Measurements from ENCODE around the gene GCC2.
A peak's percentile ranks its signal among the peaks of the same experiment; 100 is the strongest.
"Not testable (repeated sequence)": the region's sequence is repeated elsewhere in the genome, so short reads cannot be mapped to it uniquely, and the experiment has no call there.

The GCC2 gene

DNA sequence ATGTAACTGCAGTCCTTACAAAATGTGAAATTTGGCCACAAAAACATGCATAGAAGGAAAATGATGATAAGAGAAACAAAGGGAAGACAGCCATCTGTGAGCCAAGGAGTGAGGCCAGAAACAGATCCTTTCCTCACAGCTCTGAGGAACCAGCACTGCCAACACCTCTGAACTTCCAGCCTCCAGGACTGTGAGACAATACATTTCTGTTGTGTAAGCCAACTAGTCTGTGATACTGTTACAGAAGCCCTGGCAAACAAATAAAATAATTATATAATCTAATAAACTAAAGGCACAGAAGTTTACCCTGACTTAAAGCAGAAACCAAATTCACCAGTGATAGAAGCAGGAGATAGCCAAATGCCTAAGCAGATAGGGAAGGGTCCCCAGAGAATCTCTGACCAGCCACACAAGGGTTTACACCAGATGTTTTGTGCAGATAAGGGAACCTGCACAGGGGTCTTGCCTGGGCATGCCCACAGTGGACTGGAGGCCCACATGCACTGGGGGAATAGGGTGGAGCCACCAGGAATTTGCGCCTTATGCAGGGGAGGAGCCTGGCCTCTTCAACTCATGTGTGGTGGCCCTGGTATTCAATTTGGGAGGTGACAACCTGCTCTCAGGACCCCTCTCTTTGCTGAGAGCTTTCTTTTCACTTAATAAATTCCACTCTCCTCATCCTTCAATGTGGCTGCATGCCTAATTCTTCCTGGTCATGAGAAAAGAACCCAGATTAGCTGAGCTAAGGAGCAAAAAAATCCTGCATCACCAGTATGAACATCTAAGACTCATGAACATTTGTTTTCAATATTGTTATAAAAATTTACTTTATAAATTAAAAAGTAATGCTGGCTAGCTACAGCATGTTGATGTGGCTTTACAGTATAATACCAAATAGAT is 3.8 kb upstream of the GCC2 start:
- DNase-seq (ENCODE audit: low spot score) = no peak

DNA sequence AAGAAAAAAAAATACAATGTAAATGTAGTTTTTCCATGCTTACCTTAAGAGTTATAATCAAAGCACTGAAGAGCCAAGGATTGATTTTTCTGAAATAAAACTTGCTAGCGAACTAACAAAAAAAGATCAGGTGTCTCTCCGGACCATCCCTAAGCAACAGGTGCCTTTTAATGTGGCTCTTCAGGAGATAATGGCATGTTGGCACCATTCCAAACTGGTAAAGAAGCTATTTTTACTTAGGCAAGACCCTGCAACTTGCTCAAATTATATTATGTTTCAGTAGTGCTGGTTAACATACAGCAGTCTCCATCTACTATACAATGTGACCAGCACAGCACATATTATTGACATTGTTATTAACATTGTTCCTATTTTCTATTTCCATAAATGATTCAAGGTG is 2.3 kb upstream of the GCC2 start:
- no peak for DNase-seq (ENCODE audit: low spot score)

DNA sequence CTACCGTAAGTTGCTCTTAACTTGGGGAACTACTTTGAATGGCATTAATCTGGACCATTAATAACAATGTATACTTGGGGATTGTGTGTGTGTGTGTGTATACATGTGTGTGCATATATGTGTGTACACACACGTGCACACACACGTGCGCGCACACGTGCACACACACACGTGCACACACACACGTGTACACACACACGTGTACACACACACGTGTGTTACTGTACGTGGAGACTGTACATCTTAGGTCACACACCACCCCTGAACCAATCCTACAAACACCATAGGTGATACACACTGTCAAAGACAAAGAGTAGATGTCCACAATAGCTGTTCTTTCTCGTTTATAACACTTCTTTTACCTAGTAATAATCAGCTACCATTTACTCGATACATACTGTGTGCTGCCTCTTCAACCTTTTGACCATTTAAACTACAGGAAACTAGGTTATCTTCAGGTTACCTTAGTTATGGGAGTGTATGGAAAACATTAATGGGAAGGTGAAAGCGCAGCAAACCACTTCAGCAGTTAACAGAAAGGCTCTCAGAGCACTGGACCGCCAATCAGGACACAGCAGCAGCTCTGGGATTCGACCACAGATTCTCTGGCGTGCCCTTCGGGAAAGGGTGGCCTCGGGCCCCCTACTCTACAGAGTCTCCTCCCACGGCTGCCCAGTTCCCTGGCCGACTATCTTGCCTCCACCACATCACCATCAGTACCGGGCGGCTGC is 894 bp upstream of the GCC2 start:
- DNase-seq (ENCODE audit: low spot score) = no peak

DNA sequence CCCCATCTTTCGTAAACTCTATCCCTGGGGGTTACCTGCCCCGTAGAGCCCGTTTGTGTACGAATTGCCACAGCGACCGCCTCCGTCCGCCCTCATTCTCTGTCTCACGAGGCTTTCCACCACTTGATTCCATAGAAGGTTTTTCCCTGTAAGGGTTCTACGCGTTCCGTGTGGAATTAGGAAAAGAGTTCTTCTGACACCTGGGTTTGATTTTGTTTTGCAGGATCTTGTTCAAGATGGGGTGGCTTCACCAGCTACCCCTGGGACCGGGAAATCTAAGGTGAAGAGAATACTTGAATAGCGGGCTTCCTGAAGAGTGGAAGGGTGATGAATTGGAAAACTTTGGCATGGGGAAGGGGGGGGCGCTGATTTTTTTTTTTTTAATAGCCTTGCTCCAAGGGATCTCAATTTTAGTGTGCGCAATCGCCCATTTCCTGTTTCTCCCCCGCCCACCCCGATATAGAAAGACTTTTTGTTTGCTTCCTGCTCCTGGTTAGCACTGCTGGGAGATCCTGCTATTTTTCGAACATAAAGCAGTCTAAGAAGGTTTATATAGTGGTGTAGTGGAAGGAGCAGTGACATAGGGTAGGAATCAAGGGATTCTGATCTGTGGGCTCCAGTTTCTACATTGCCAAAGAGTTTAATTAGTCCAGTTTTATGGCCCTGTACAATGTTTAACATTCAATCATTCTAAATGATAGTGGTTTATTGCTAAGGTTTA is 564 bp downstream of the GCC2 start:
- peak; percentile 35 for DNase-seq (ENCODE audit: low spot score)

DNA sequence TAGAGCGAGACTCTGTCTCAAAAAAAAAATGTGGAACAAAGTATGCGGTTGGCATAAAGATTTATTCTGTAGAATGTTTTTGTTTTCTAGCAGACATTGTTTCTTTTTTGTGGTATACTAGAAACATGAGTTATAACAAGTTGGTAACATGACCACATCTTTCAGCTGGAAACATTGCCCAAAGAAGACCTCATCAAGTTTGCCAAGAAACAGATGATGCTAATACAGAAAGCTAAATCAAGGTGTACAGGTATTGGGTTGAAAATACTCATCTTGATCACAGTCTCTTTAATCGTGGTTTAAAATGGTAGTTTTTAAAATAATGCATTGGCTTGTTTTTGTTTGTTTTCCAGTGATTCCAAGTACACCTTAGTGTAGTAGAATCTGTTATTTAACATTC is 1.9 kb downstream of the GCC2 start:
- DNase-seq (ENCODE audit: low spot score) = no peak

DNA sequence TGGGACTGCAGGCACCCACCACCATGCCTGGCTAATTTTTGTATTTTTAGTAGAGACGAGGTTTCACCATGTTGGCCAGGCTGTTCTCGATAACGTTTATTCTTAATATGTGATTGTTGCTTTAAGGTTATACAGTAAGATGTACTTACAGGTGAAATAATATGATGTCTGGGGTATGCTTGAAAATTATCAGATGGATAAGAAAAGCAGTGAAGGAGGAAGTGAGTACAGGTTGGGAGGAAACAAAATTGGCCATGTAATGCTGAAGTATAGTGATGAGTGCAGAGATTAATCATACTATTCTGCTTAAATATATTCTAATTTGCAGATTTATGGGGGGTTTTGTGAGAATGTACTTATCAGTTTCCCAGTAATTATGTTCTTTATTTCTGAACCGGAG is 3.0 kb downstream of the GCC2 start:
- DNase-seq (ENCODE audit: low spot score) = no peak

DNA sequence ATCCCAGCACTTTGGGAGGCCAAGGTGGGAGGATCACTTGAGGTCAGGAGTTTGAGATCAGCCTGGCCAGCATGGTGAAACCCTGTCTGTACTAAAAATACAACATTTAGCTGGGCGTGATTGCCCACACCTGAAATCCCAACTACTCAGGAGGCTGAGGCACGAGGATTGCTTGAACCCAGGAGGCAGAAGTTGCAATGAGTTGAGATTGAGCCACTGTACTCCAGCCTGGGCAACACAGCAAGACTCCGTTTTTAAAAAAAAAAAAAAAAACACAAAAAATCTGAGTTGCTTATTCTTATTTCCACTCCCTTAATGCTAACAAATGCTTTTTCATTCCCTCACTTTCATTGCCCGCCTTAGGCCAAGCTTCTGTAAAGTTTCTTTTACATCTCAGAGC is 4.5 kb downstream of the GCC2 start:
- DNase-seq (ENCODE audit: low spot score) = not testable (repeated sequence)

DNA sequence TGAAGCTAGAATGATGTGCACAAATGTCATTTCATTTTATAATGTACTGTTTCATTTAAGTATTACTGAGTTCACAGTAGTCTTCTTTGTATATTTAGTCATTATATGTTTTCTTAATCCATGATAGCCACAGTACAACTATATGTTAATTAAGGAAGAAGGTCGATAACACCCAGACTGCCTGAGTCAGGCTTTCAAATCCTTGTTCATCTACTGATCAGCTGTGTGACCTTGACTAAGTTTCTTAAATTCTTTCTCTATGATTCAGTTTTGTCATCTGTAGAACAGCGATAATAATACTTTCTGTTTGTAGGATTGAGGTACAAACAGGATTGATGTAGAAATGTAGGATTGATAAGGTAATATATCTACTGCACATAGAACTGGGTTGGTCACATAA is 5.4 kb downstream of the GCC2 start:
- DNase-seq (ENCODE audit: low spot score) = no peak

DNA sequence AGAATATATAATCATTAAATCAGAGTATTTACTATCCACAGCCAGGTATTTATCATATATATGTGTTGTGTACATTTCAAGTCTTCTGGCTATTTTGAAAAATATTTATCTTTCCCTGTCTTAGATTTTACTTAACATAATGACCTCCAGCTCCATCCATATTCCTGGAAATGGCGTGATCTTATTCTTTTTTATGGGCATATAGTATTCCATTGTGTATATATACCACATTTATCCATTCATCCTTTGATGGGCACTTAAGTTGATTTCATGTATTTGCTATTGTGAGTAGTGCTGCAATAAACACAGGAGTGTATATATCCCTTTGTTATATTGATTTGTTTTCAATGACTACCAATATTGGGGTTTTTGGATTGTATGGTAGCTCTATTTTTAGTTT is 6.6 kb downstream of the GCC2 start:
- no peak for DNase-seq (ENCODE audit: low spot score)

DNA sequence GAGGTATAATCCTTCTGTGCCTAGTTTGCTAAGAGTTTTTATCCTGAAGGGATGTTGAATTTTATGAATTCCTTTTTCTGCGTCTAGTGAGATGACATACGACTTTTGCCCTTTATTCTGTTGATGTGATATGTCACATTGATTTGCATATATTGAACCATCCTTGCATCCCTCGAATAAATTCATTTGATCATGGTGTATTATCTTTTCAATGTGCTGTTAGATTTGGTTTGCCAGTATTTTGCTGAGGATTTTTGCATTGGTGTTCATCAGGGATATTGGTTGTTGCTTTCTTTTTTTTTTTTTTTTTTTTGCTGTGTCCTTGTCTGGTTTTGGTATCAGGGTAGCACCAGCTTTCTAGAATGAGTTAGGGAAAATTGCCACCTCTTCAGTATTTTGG is 9.1 kb downstream of the GCC2 start:
- no peak for DNase-seq (ENCODE audit: low spot score)

DNA sequence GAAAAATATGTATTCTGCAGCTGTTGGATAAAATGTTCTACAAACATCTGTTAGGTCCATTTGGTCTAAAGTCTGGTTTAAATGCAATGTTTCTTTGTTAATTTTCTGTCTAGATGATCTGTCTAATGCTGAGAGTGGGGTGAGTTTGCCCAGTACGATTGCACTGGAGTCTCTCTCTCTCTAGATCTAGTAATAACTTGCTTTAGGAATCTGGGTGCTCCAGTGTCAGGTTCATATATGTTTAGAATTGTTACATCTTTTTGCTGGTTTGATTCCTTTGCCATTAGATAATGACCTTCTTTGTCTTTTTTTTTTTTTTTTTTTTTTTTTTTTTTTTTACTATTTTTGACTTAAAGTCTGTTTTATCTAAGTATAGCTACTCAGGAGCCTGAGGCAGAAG is 10.4 kb downstream of the GCC2 start:
- DNase-seq (ENCODE audit: low spot score) = no peak

DNA sequence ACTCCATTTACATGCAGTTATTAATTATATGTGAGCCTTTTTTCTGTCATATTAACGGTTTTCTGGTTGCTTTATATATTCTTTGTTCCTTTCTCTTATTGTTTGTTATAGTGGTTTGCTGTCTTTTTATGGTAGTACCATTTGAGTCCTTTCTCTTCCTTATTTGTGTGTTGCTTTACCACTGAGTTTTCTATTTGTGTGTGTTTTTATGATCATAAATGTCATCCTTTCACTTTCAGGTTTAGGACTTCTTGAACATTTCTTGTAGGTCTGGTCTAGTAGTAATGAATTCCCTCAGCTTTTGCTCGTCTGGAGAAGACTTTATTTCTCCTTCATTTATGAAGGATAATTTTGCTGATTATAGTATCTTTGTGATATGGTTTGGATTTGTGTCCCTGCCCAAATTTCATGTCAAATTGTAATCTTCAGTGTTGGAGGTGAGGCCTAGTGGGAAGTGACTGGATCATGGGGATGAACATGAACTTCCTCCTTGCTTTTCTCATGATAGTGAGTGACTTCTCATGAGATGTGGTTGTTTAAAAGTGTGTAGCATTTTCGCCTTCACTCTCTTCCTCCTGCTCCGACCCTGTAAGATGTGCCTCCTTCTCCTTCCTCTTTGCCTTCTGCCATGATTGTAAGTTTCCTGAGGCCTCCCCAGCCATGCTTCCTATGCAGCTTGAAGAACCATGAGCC is 11.5 kb downstream of the GCC2 start:
- no peak for DNase-seq (ENCODE audit: low spot score)

DNA sequence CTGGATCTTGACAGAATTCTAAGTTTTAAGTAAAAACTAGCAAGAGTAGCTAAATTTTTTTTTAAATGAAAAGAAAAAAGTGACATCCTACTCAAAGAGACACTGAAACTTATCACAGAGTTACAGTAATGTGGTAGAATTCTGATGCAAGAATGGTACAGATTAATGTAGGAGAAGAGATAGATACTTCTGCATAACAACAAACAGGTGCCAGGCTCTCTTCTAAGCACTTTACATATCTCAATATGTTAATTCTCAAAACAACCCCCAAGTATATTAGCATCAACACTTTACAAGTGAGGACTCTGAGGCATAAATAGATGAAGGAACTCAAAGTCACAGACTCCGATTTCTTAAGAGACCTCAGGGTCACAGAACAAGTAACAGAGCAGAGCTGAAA is 28.1 kb downstream of the GCC2 start:
- DNase-seq (ENCODE audit: low spot score) = no peak

DNA sequence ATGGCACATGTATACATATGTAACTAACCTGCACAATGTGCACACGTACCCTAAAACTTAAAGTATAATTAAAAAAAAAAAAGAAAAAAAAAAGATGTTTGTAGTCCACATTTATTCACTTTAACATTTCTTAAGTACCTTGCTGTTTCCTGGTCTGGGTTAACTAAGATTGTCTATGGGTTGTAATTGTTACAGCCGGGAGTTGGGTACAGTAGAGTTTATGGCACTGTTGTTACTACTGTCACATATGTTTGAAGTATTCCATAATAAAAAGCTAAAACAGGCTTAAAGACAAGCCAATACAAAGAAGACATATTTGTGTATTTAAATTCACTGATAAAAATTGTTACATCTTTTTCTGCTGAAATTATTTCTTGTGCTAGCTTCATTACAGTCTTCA is 36.2 kb downstream of the GCC2 start:
- no peak for DNase-seq (ENCODE audit: low spot score)

DNA sequence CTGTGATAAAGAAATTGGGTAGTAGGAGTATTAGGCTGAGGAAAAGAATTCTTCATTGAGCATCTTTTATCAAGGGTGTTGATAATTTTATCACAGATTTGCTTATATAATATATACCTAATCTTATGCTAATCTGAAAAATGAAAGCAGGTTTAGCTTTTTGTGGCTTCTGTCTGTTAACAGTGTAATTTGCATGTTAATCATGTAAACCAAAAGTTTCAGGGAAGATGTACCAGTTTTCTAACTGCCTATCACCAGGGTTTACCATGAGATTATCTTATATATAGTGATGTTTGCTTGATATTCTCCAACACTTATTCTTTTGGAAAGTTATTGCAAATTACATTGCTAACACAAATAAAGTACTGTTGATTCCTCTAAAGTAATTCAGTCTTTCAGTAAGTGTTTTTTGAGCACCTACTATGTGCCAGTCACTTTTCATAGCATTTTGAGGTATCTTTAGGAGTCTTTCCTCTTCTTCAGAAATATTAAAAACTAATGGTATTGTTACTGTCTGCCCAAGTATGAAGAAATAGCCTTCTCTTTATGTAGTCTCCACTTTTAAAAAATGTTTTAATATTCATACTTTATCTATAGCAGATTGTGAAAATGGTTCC is 41.6 kb downstream of the GCC2 start:
- DNase-seq (ENCODE audit: low spot score) = no peak

DNA sequence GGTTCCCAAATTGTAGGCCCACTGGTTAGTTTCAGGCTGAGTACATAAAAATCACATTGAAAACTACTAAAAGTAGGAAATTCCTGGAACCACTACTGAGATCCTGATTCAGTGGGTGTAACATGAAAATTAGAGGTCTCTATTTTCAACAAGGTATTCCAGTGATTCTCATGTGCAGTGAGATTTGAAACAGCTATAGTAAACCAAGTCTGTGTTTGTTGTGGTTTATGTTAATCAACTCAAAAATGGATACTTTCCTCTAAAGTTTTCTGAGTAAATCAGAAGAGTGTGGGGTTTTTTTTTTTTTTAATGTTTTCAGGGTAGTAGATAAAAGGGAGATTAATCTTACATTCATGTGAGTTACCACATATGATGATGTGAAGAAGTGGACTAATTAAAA is 42.8 kb downstream of the GCC2 start:
- DNase-seq (ENCODE audit: low spot score) = no peak

DNA sequence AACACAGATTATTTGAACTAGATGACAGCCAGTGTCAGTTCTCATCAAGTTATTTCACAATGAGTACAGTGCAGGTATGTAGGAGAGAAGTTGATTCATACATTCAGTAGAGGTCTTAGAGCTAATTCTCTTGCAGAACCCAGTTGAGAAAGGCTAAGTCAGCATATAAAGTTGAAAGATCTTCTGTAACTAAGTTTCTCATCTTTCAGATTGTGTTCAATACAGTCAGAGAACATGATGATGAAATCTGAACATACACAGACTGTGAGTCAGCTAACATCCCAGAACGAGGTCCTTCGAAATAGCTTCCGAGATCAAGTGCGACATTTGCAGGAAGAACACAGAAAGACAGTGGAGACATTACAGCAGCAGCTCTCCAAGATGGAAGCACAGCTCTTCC is 43.4 kb downstream of the GCC2 start:
- DNase-seq (ENCODE audit: low spot score) = no peak

DNA sequence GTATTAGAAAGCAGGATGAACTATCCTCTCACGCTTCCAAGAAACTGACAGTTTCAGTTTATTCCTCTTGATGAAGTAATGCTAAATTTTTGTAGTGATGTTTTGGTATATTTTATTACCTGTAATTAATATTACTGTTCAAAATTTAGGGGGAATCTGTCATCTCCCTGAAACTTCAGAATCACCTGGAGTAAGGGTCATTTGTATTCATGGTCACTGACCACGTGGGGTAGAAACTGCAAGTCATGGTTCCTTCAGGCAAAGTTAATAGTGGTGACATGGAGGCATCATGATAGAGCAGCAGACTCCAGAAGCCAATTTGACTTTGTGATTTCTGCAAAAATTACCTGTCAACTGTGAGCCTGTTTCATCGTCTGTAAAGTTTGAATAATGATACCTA is 47.2 kb downstream of the GCC2 start:
- not testable (repeated sequence) for DNase-seq (ENCODE audit: low spot score)

DNA sequence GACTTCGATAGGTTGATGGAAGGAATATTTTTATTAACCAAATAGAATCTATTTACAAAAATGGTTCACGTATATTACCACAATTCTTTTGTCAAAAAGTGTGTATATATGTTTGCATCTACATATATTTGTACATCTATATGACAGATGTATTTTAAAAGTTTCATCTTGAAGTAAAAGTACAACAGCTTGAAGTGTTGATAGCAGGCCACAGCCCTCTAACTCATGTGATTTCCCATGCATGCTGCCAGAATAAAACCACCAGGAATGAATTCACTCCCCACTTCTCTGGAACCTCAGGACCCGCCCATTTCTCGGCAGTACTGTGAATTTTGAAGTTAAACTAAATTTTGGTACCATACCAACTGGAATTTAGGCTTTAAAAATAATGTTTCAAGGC is 58.6 kb downstream of the GCC2 start:
- not testable (repeated sequence) for DNase-seq (ENCODE audit: low spot score)

DNA sequence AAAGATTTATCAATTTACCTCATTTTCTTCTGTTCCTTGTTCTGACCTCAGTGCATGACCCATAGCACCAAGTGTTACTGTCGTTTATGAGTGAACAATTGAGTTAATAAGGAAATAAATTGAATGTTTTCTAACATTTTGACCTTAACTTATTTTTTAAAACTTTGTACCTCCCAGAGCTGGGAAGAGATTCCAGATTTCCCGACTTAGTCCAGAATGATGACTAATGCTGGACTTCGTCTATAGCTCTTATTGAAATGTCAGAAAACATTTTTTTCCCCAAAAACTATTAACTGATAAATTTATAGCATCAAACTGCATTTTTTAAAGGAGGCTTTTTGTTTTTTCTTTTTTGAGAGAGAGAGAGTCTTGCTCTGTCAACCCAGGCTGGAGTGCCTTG is 63.4 kb downstream of the GCC2 start:
- not testable (repeated sequence) for DNase-seq (ENCODE audit: low spot score)

DNA sequence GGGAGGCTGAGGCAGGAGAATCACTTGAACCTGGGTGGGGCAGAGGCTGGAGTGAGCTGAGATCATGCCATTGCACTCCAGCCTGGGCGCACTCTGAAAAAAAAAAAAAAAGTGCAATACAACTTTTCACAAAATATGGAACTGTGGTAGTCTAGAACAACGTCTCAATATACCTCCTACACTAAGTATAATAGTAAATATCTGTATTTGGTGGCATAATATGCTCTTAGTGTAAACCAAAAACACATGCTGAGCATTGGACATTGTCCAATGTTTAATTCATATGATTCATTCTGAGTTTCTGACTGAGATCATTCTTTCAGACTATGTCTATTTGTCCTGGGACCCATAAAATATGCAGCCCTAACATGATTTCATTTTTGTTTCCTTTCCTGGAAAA is 65.5 kb downstream of the GCC2 start:
- not testable (repeated sequence) for DNase-seq (ENCODE audit: low spot score)

DNA sequence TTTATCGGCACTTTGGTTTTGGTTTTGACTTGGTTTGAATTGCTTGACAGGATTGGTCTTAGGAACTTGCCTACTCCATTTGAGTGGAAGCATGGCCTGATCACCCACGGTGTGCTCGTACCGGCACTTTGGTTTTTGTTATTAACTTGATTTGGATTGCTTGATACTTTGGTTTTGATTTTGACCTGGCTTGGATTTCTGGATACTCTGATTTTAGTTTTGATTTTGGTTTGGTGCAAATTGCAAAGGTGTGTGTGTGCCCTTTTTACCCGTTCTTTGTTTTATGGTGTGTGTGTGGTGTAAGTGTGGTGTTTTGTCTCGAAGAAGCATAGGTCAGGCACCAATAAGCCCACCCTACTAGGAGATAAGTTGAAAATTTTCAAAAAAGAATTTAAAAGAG is 75.7 kb downstream of the GCC2 start:
- DNase-seq (ENCODE audit: low spot score) = not testable (repeated sequence)

All from CD4-positive, alpha-beta T cell treated with Interleukin-15 for 4 hours (primary cell).